H1 (cell line): Measurements from ENCODE around the gene TCF19. TPM values are rescaled to one million over a fixed set of nuclear protein-coding genes. Genes with fewer than 3 reads are reported as not detected.

Source experiments
- CTCF ChIA-PET: fragments of 300-600 bp; sonication (Branson Sonifier 250); formaldehyde crosslinking; loops from one replicate; lab custom pipeline; 2021; ENCODE audit not compliant: partially characterized antibody; lab: Charles Lee
- POLR2A ChIA-PET: fragments of 300-600 bp; sonication (Branson Sonifier 250); formaldehyde crosslinking; loops from one replicate; lab custom pipeline; 2021; ENCODE audit warnings: inconsistent platforms; ENCODE audit not compliant: partially characterized antibody; lab: Charles Lee
- DNase-seq, 2 experiments: peaks; one replicate each; pipeline versions ENCODE4 v3.0.0 to v3.0.0-alpha.2; 2010 to 2022; ENCODE audit warnings: low spot score in 2 of 2, low read depth in 1 of 2, mixed read lengths in 1 of 2
- FAIRE-seq: peaks from 2 replicates; lab custom pipeline; 2011; peaks lifted over from hg19 to GRCh38; lab: Jason Lieb, UNC
- H2AFZ ChIP-seq: 2 replicates; pipeline ENCODE4 v1.8.1; 2012; ENCODE audit warnings: low read length, inconsistent platforms
- H2AK5ac ChIP-seq: 2 replicates; pipeline ENCODE4 v1.6.1; 2013; ENCODE audit warnings: low read depth, low read length
- H2BK120ac ChIP-seq: replicated peaks from 2 replicates; pipeline ENCODE3; 2013; ENCODE audit warnings: low read depth, low read length, inconsistent platforms
- H2BK12ac ChIP-seq: 2 replicates; pipeline ENCODE4 v1.6.1; 2013; ENCODE audit warnings: low read depth, low read length
- H2BK15ac ChIP-seq: 2 replicates; pipeline ENCODE4 v1.6.1; 2013; ENCODE audit warnings: low read length
- H2BK20ac ChIP-seq: 2 replicates; pipeline ENCODE4 v1.6.1; 2013; ENCODE audit warnings: low read length
- H2BK5ac ChIP-seq: 2 replicates; pipeline ENCODE4 v1.6.1; 2013; ENCODE audit warnings: low read depth, low read length
- H3K14ac ChIP-seq: 2 replicates; pipeline ENCODE4 v1.6.1; 2013; ENCODE audit warnings: inconsistent platforms; ENCODE audit not compliant: insufficient read length
- H3K18ac ChIP-seq: 2 replicates; pipeline ENCODE4 v1.6.1; 2013; ENCODE audit warnings: low read length; ENCODE audit errors: extremely low read depth
- H3K23ac ChIP-seq: 2 replicates; pipeline ENCODE4 v1.6.1; 2013; ENCODE audit warnings: inconsistent platforms; ENCODE audit not compliant: insufficient read length
- H3K23me2 ChIP-seq: 2 replicates; pipeline ENCODE4 v1.6.1; 2013; ENCODE audit warnings: low read depth, low read length
- H3K27ac ChIP-seq: 2 replicates; pipeline ENCODE4 v1.6.1; 2011; ENCODE audit warnings: low read depth, low read length, inconsistent platforms
- H3K27me3 ChIP-seq, 4 experiments: replicated peaks in 1 of 4; 1 replicate in 1 of 4; 2 replicates in 3 of 4; pipeline versions ENCODE4 v1.6.1 to v1.8.1; 2011 to 2013; ENCODE audit warnings: low read length in 3 of 4, mild to moderate bottlenecking in 3 of 4, inconsistent platforms in 2 of 4, mixed read lengths in 2 of 4, moderate library complexity in 1 of 4; ENCODE audit not compliant: control insufficient read depth in 3 of 4, insufficient read depth in 3 of 4; ENCODE audit errors: extremely low read depth in 1 of 4
- H3K36me3 ChIP-seq, 4 experiments: 2 replicates each; pipeline versions ENCODE4 v1.6.1 to v1.8.1; 2011 to 2013; ENCODE audit warnings: mild to moderate bottlenecking in 4 of 4, low read length in 3 of 4, moderate library complexity in 2 of 4, control low read depth in 1 of 4, inconsistent platforms in 1 of 4; ENCODE audit not compliant: insufficient read depth in 4 of 4, control insufficient read depth in 2 of 4
- H3K4ac ChIP-seq: replicated peaks from 2 replicates; pipeline ENCODE3; 2013; ENCODE audit warnings: low read length, low read depth, mixed read lengths, inconsistent platforms; ENCODE audit not compliant: insufficient read length
- H3K4me1 ChIP-seq, 4 experiments: replicated peaks in 1 of 4; 1 replicate in 1 of 4; 2 replicates in 3 of 4; pipeline versions ENCODE4 v1.6.1 to v1.8.1; 2011 to 2013; ENCODE audit warnings: low read length in 3 of 4, inconsistent platforms in 2 of 4, mixed read lengths in 1 of 4; ENCODE audit not compliant: insufficient read depth in 4 of 4, control insufficient read depth in 3 of 4
- H3K4me2 ChIP-seq, 2 experiments: 2 replicates each; pipeline versions ENCODE4 v1.6.1 to v1.8.1; 2011 to 2013; ENCODE audit warnings: low read depth in 2 of 2, low read length in 2 of 2, control low read depth in 1 of 2, inconsistent platforms in 1 of 2, mild to moderate bottlenecking in 1 of 2; ENCODE audit not compliant: insufficient read depth in 1 of 2
- H3K4me3 ChIP-seq, 4 experiments: fragments of 200-600, 300-600 bp in 1 of 4; sonication (generic), shearing (Covaris generic), sonication (Bioruptor Twin) in 1 of 4; 2 replicates each; pipeline versions ENCODE4 v1.5.1 to v1.8.1; 2011 to 2016; ENCODE audit warnings: low read length in 4 of 4, low read depth in 3 of 4, control low read depth in 2 of 4, inconsistent platforms in 2 of 4, mild to moderate bottlenecking in 2 of 4, mixed read lengths in 1 of 4, moderate library complexity in 1 of 4; ENCODE audit not compliant: insufficient read depth in 2 of 4; ENCODE audit errors: extremely low read depth in 1 of 4
- H3K56ac ChIP-seq: replicated peaks from 2 replicates; pipeline ENCODE3; 2013; ENCODE audit warnings: low read depth, mild to moderate bottlenecking, mixed read lengths, low read length, inconsistent platforms; ENCODE audit not compliant: insufficient read length
- H3K79me1 ChIP-seq: 2 replicates; pipeline ENCODE4 v1.6.1; 2013; ENCODE audit warnings: low read depth, low read length, control low read depth
- H3K79me2 ChIP-seq, 2 experiments: 2 replicates each; pipeline versions ENCODE4 v1.6.1 to v1.8.1; 2012 to 2013; ENCODE audit warnings: low read length in 2 of 2, mild to moderate bottlenecking in 2 of 2, inconsistent platforms in 1 of 2; ENCODE audit not compliant: insufficient read depth in 2 of 2, control insufficient read depth in 1 of 2
- H3K9ac ChIP-seq, 4 experiments: replicated peaks in 1 of 4; 1 replicate in 1 of 4; 2 replicates in 3 of 4; pipeline versions ENCODE4 v1.6.1 to v1.8.1; 2011 to 2013; ENCODE audit warnings: low read depth in 3 of 4, low read length in 3 of 4, control low read depth in 2 of 4, mild to moderate bottlenecking in 2 of 4, moderate library complexity in 2 of 4, inconsistent platforms in 1 of 4; ENCODE audit errors: extremely low read depth in 1 of 4
- H3K9me3 ChIP-seq, 2 experiments: 2 replicates each; pipeline versions ENCODE4 v1.6.1 to v1.8.1; 2012 to 2013; ENCODE audit warnings: mild to moderate bottlenecking in 2 of 2, moderate library complexity in 2 of 2, control low read depth in 1 of 2, inconsistent platforms in 1 of 2, low read depth in 1 of 2, low read length in 1 of 2, mixed read lengths in 1 of 2; ENCODE audit not compliant: insufficient read depth in 2 of 2
- H4K20me1 ChIP-seq, 2 experiments: replicated peaks in 1 of 2; 2 replicates each; pipeline versions ENCODE3 to v1.8.1; 2011 to 2013; ENCODE audit warnings: inconsistent platforms in 2 of 2, low read length in 2 of 2, mild to moderate bottlenecking in 1 of 2; ENCODE audit not compliant: insufficient read depth in 2 of 2, control insufficient read depth in 1 of 2
- H4K5ac ChIP-seq: 2 replicates; pipeline ENCODE4 v1.6.1; 2013; ENCODE audit warnings: low read length, low read depth, mixed read lengths, inconsistent platforms; ENCODE audit not compliant: insufficient read length
- H4K8ac ChIP-seq: 2 replicates; pipeline ENCODE4 v1.8.0; 2013; ENCODE audit warnings: mild to moderate bottlenecking, moderate library complexity, low read length, inconsistent platforms; ENCODE audit not compliant: insufficient read depth; ENCODE audit errors: extremely low read depth
- H4K91ac ChIP-seq: replicated peaks from 2 replicates; pipeline ENCODE3; 2013; ENCODE audit warnings: low read length, mixed read lengths, inconsistent platforms; ENCODE audit not compliant: insufficient read length
- CBX8 ChIP-seq: fragments of 300-800, 300-1000 bp; sonication (generic); IDR thresholded peaks from 2 replicates; pipeline ENCODE4 v1.7.1; 2016; ENCODE audit warnings: low read depth, low read length, borderline replicate concordance
- EZH2 ChIP-seq: fragments of 200-600 bp; sonication (generic); IDR thresholded peaks from 2 replicates; pipeline ENCODE4 v1.7.1; 2012; ENCODE audit warnings: low read depth, mild to moderate bottlenecking, moderate library complexity, low read length, inconsistent platforms; ENCODE audit not compliant: severe bottlenecking
- GTF2F1 ChIP-seq: IDR thresholded peaks from 2 replicates; pipeline ENCODE4 v1.6.1; 2012; ENCODE audit warnings: low read depth, low read length, improper control_type of control experiment, borderline replicate concordance
- KDM5A ChIP-seq: fragments of 200-600 bp; IDR thresholded peaks from 2 replicates; pipeline ENCODE4 v1.7.1; 2012; ENCODE audit warnings: mild to moderate bottlenecking, low read length, inconsistent platforms, mixed read lengths
- MAFK ChIP-seq: IDR thresholded peaks from 2 replicates; pipeline ENCODE4 v1.6.1; 2012; ENCODE audit warnings: low read depth, mild to moderate bottlenecking, improper control_type of control experiment, low read length
- MAX ChIP-seq: IDR thresholded peaks from 2 replicates; pipeline ENCODE4 v1.6.1; 2012; ENCODE audit warnings: inconsistent platforms
- NANOG ChIP-seq: IDR thresholded peaks from 2 replicates; pipeline ENCODE4 v1.6.1; 2011; ENCODE audit warnings: low read length, low read depth, mild to moderate bottlenecking, inconsistent platforms; ENCODE audit not compliant: insufficient read depth, poor library complexity, severe bottlenecking
- RAD21 ChIP-seq, 2 experiments: IDR thresholded peaks in 1 of 2; conservative IDR thresholded peaks in 1 of 2; 2 replicates each; pipeline ENCODE4 v1.6.1; 2011; ENCODE audit warnings: low read depth in 2 of 2, low read length in 2 of 2, improper control_type of control experiment in 1 of 2, inconsistent platforms in 1 of 2, mild to moderate bottlenecking in 1 of 2, moderate library complexity in 1 of 2
- SIRT6 ChIP-seq: IDR thresholded peaks from one replicate; pipeline ENCODE4 v1.7.1; 2012; ENCODE audit warnings: low read length, inconsistent platforms
- SUZ12 ChIP-seq: fragments of 200-600 bp; sonication (generic); IDR thresholded peaks from 2 replicates; pipeline ENCODE4 v1.6.1; 2012; ENCODE audit warnings: mild to moderate bottlenecking, inconsistent platforms, low read length, moderate library complexity, mixed read lengths
- WGBS, 2 experiments: shearing (Covaris generic) in 1 of 2; methylation state at CpG; one replicate each; pipeline versions ENCODE4 v1.1.6 to v1.1.7; 2013 to 2015; ENCODE audit warnings: low lambda C conversion rate in 2 of 2, mixed read lengths in 2 of 2, inconsistent platforms in 1 of 2, low coverage in 1 of 2, missing lambda C conversion rate in 1 of 2; ENCODE audit not compliant: insufficient replicate concordance in 2 of 2, insufficient coverage in 1 of 2, insufficient read length in 1 of 2; ENCODE audit errors: extremely low coverage in 1 of 2, missing lambda C conversion rate in 1 of 2; 5-methylcytosine and 5-hydroxymethylcytosine counted together
- polyA plus RNA-seq, 7 experiments: library from polyadenylated mRNA; depleted of rRNA in 3 of 7; stranded (reverse) in 5 of 7; unstranded in 2 of 7; fragments of >200 nt in 5 of 7; fragments of 200-250 nt in 2 of 7; gene quantifications; 1 replicate in 5 of 7; 2 replicates in 1 of 7; 4 replicates in 1 of 7; pipeline versions ENCODE4 v1.2.1 to v1.2.3, GENCODE V29; 2011 to 2013; ENCODE audit warnings: missing spikeins in 2 of 7, mixed read lengths in 2 of 7
- total RNA-seq: library from RNA; stranded (reverse); fragmentation: NEBNext Ultra II Directional; extraction: Animal tissue kit (Norgen Biotek cat#: 25700); gene quantifications from 2 replicates; pipeline ENCODE4 v1.2.1, GENCODE V29; 2021

Gene TCF19
- total and polyA plus RNA-seq, 2 of the 8 experiments (the other 6 are each of a cell fraction or from before 2014, with no cell fraction given), result 7.2 to 11.0 TPM

DNA sequence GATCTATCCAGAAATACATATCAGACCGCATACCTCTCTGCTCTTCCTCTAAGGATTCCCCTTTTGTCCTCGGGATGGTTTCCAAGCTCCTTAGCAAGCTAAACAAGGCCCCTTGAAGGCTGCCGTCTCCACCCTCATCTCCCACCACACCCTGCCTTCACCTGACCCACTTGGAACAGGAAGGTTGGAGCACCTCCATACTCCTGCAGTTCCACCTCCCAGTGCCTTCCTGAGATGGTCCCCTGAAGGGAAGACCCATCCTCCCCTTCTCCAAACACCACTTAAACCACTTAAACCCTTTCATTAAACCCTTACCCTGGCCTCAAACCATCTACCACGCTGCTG lies 20.6 kb downstream of the TCF19 start:
- 85% methylated on average over 4 of the region's 4 CpGs; no CpG with 5 or more reads in 1 of the 2 experiments for WGBS, 2 experiments
- no peak for DNase-seq
- Histone ChIP-seq H3K79me2 (peaks cover 0 to 23% of the 10 kb centered on the region in 2 experiments; a peak in 2 of 4 replicates), H3K79me1 (peaks cover 4% of the 10 kb centered on the region), H2BK15ac (0 out of 2 replicates have a peak overlapping the region, but pooled peaks have one; percentile 8), H3K23ac (no peak overlapping the region), H4K20me1 (no peaks in the 10 kb centered on the region), H4K8ac (no peak overlapping the region), H3K9ac (no peak overlapping the region), H4K91ac (no peak overlapping the region), H3K14ac (no peak overlapping the region), H3K4me1 (peaks cover 3 to 19% (median 12%) of the 10 kb centered on the region in 4 experiments), H2BK12ac (peak overlapping the region; percentile 82; the same call in 1 of the 2 replicates), H3K23me2 (no peaks in the 10 kb centered on the region), H2BK20ac (peak overlapping the region; percentile 67; the same call in 1 of the 2 replicates), H3K4me2 (no peak overlapping the region), H2AFZ (no peak overlapping the region), H3K4ac (no peak overlapping the region), H4K5ac (no peak overlapping the region), H2BK120ac (no peak overlapping the region), H3K27ac (no peak overlapping the region), H3K36me3 (no peaks in the 10 kb centered on the region), H3K27me3 (no peaks in the 10 kb centered on the region), H3K18ac (no peak overlapping the region), H3K4me3 (no peak overlapping the region), H3K56ac (no peak overlapping the region), H3K9me3 (no peaks in the 10 kb centered on the region; a peak in 1 of 4 replicates), H2AK5ac (0 out of 2 replicates have a peak overlapping the region, but pooled peaks have one; percentile 89), H2BK5ac (peak overlapping the region; percentile 15; the same call in 1 of the 2 replicates)
- CTCF ChIA-PET, result interaction anchor here (1.6 kb wide), 1 partner anchor 9 kb away, joined by 3 read pairs; no protein-coding TSS in a partner anchor
- no peak for FAIRE-seq
- POLR2A ChIA-PET, result interaction anchor here (0.6 to 68.5 kb wide), 3 partner anchors 10 to 32 kb away, joined by 3 to 2251 read pairs (median 2251); partner anchors contain the start of genes CCHCR1, CDSN, POU5F1 and PSORS1C1
- TF ChIP-seq SUZ12 (no peak), RAD21 (IDR thresholded peaks at IDR 0.05 in 1 of 2, conservative IDR thresholded peaks at IDR 0.05 in 1 of 2; ENCODE audit: low read depth in 2 of 2, low read length in 2 of 2) (no peak), CBX8 (no peak), GTF2F1 (no peak), MAFK (no peak), NANOG (no peak), MAX (no peak), SIRT6 (no peak), EZH2 (no peak), KDM5A (no peak)
